ENCODE measurements around the gene ROBO2. TPM values are rescaled to one million over a fixed set of nuclear protein-coding genes. Genes with fewer than 3 reads are reported as not detected.

ROBO2 gene
- total and polyA plus RNA-seq, 2 experiments from 2014 or later, result 1.5 to 7.8 TPM

DNA sequence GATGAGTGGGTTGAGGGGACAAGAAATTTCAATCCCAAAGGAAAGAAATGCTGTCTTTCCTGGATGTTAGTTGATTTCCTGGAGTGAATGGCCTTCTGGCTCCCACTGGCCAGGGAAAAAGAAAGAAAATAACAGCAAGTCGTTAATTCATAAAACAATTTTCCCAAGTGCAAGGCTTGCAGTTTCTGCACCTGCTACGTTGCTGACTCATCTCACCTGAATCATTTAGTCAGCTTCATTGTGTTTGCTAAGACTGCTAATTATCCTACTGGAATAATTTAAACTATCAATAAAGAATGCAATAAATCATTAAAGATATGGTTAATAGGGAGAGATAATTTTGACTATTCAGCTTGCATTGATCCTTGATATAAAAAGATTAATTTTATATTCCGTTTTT lies 387.6 kb downstream of the ROBO2 start (continued):
- TF ChIP-seq, protein P1, sequence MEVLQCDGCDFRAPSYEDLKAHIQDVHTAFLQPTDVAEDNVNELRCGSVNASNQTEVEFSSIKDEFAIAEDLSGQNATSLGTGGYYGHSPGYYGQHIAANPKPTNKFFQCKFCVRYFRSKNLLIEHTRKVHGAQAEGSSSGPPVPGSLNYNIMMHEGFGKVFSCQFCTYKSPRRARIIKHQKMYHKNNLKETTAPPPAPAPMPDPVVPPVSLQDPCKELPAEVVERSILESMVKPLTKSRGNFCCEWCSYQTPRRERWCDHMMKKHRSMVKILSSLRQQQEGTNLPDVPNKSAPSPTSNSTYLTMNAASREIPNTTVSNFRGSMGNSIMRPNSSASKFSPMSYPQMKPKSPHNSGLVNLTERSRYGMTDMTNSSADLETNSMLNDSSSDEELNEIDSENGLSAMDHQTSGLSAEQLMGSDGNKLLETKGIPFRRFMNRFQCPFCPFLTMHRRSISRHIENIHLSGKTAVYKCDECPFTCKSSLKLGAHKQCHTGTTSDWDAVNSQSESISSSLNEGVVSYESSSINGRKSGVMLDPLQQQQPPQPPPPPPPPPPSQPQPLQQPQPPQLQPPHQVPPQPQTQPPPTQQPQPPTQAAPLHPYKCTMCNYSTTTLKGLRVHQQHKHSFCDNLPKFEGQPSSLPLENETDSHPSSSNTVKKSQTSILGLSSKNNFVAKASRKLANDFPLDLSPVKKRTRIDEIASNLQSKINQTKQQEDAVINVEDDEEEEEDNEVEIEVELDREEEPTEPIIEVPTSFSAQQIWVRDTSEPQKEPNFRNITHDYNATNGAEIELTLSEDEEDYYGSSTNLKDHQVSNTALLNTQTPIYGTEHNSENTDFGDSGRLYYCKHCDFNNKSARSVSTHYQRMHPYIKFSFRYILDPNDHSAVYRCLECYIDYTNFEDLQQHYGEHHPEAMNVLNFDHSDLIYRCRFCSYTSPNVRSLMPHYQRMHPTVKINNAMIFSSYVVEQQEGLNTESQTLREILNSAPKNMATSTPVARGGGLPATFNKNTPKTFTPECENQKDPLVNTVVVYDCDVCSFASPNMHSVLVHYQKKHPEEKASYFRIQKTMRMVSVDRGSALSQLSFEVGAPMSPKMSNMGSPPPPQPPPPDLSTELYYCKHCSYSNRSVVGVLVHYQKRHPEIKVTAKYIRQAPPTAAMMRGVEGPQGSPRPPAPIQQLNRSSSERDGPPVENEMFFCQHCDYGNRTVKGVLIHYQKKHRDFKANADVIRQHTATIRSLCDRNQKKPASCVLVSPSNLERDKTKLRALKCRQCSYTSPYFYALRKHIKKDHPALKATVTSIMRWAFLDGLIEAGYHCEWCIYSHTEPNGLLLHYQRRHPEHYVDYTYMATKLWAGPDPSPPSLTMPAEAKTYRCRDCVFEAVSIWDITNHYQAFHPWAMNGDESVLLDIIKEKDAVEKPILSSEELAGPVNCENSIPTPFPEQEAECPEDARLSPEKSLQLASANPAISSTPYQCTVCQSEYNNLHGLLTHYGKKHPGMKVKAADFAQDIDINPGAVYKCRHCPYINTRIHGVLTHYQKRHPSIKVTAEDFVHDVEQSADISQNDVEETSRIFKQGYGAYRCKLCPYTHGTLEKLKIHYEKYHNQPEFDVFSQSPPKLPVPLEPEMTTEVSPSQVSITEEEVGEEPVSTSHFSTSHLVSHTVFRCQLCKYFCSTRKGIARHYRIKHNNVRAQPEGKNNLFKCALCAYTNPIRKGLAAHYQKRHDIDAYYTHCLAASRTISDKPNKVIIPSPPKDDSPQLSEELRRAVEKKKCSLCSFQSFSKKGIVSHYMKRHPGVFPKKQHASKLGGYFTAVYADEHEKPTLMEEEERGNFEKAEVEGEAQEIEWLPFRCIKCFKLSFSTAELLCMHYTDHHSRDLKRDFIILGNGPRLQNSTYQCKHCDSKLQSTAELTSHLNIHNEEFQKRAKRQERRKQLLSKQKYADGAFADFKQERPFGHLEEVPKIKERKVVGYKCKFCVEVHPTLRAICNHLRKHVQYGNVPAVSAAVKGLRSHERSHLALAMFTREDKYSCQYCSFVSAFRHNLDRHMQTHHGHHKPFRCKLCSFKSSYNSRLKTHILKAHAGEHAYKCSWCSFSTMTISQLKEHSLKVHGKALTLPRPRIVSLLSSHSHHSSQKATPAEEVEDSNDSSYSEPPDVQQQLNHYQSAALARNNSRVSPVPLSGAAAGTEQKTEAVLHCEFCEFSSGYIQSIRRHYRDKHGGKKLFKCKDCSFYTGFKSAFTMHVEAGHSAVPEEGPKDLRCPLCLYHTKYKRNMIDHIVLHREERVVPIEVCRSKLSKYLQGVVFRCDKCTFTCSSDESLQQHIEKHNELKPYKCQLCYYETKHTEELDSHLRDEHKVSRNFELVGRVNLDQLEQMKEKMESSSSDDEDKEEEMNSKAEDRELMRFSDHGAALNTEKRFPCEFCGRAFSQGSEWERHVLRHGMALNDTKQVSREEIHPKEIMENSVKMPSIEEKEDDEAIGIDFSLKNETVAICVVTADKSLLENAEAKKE (CRISPR knock-in tag; IDR thresholded peaks at IDR 0.05), result no peak

DNA sequence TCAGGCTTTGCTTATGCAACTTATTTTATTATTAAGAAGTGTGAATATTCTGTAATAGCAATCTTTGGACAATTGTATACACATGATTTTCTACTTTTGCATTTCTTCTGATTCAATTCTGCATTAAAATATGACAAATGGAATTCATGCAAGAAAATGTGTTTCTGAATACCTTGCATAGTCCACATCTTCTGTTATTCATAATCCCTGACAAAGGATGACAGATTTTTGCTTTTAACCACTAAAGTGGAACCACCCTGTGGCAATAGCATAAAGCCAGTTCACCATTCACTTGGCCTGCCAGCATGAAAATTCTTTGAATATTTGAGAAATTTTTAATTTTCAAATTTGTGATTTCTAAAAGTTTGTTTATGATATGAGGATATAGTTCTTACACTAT lies 397.0 kb downstream of the ROBO2 start:
- Mint-ChIP-seq H3K36me3 (ENCODE audit: low read depth) (no peaks in the 10 kb centered on the region), H3K4me1 (no peaks in the 10 kb centered on the region), H3K27me3 (ENCODE audit: insufficient read depth, low read depth, poor library complexity) (no peaks in the 10 kb centered on the region), H3K27ac (no peak overlapping the region), H3K4me3 (no peak overlapping the region), H3K9me3 (no peaks in the 10 kb centered on the region)
- ATAC-seq (no peak), DNase-seq (ENCODE audit: low spot score) (no peak)
- Histone ChIP-seq H3K79me2 (replicated peaks; ENCODE audit: insufficient read depth) (no peaks in the 10 kb centered on the region), H3K27ac (ENCODE audit: low read depth) (no peak overlapping the region), H3F3A (replicated peaks; ENCODE audit: low read depth) (no peaks in the 10 kb centered on the region), H3K4me2 (no peak overlapping the region), H3K4me1 (ENCODE audit: insufficient read depth) (no peaks in the 10 kb centered on the region), H4K20me1 (replicated peaks; ENCODE audit: insufficient read depth) (no peaks in the 10 kb centered on the region), H3K27me3 (ENCODE audit: insufficient read depth) (no peaks in the 10 kb centered on the region), H3K4me3 (no peak overlapping the region), H3K9me2 (ENCODE audit: insufficient read depth) (no peaks in the 10 kb centered on the region), H2AFZ (no peak overlapping the region), H3K36me3 (ENCODE audit: insufficient read depth) (no peaks in the 10 kb centered on the region)
- TF ChIP-seq, protein P2, sequence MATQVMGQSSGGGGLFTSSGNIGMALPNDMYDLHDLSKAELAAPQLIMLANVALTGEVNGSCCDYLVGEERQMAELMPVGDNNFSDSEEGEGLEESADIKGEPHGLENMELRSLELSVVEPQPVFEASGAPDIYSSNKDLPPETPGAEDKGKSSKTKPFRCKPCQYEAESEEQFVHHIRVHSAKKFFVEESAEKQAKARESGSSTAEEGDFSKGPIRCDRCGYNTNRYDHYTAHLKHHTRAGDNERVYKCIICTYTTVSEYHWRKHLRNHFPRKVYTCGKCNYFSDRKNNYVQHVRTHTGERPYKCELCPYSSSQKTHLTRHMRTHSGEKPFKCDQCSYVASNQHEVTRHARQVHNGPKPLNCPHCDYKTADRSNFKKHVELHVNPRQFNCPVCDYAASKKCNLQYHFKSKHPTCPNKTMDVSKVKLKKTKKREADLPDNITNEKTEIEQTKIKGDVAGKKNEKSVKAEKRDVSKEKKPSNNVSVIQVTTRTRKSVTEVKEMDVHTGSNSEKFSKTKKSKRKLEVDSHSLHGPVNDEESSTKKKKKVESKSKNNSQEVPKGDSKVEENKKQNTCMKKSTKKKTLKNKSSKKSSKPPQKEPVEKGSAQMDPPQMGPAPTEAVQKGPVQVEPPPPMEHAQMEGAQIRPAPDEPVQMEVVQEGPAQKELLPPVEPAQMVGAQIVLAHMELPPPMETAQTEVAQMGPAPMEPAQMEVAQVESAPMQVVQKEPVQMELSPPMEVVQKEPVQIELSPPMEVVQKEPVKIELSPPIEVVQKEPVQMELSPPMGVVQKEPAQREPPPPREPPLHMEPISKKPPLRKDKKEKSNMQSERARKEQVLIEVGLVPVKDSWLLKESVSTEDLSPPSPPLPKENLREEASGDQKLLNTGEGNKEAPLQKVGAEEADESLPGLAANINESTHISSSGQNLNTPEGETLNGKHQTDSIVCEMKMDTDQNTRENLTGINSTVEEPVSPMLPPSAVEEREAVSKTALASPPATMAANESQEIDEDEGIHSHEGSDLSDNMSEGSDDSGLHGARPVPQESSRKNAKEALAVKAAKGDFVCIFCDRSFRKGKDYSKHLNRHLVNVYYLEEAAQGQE (IDR thresholded peaks at IDR 0.05; ENCODE audit: unreplicated experiment), result no peak
- TF ChIP-seq NANOG (IDR thresholded peaks at IDR 0.05; ENCODE audit: borderline replicate concordance), result no peak
- no peak for TF ChIP-seq POLR2AphosphoS5 (IDR thresholded peaks at IDR 0.05; ENCODE audit: low read depth)
- no peak for TF ChIP-seq EZH2phosphoT487 (IDR thresholded peaks at IDR 0.05; ENCODE audit: unreplicated experiment)
- TF ChIP-seq JUNB (IDR thresholded peaks at IDR 0.05; ENCODE audit: unreplicated experiment), result no peak
- no peak for TF ChIP-seq STAT1 (IDR thresholded peaks at IDR 0.05; ENCODE audit: unreplicated experiment)
- no peak for TF ChIP-seq ZNF114 (CRISPR knock-in tag; IDR thresholded peaks at IDR 0.05)
- no peak for TF ChIP-seq ZNF331 (CRISPR knock-in tag; IDR thresholded peaks at IDR 0.05; ENCODE audit: low read depth)
- TF ChIP-seq, protein P3, sequence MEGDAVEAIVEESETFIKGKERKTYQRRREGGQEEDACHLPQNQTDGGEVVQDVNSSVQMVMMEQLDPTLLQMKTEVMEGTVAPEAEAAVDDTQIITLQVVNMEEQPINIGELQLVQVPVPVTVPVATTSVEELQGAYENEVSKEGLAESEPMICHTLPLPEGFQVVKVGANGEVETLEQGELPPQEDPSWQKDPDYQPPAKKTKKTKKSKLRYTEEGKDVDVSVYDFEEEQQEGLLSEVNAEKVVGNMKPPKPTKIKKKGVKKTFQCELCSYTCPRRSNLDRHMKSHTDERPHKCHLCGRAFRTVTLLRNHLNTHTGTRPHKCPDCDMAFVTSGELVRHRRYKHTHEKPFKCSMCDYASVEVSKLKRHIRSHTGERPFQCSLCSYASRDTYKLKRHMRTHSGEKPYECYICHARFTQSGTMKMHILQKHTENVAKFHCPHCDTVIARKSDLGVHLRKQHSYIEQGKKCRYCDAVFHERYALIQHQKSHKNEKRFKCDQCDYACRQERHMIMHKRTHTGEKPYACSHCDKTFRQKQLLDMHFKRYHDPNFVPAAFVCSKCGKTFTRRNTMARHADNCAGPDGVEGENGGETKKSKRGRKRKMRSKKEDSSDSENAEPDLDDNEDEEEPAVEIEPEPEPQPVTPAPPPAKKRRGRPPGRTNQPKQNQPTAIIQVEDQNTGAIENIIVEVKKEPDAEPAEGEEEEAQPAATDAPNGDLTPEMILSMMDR (conservative IDR thresholded peaks at IDR 0.05; ENCODE audit: low read depth in 2 of 2), result no peak
